ENCODE data around the gene RTCA.

RTCA gene

DNA sequence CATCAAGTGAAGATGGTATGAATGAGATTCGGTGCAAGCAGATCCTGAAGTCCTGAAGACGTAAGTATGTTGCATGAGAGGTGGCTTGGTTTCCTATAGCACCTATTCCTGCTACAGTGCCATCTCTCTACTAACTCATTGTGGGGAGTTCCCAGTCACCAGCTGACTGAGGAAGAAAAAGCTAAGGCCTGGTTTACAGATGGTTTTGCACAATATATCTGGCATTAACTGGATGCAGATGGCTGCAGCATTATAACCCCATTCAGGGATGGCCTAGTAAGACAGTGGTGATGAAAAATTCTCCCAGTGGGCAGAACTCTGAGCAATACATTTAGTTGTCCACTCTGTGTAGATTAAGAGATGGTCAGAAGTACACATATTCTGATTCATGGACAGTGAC, 36.7 kb downstream of the RTCA start:
- Histone ChIP-seq H3K4me3 (ENCODE audit: low read length in 2 of 2) (no peak overlapping the region), H3K9me3 (ENCODE audit: control insufficient read depth in 2 of 2, low read length in 2 of 2) (no peaks in the 10 kb centered on the region), H3K9ac (ENCODE audit: low read depth in 1 of 2, low read length in 2 of 2) (no peak overlapping the region), H3K4me1 (ENCODE audit: control insufficient read depth in 2 of 2, insufficient read depth in 2 of 2, low read length in 2 of 2) (no peaks in the 10 kb centered on the region), H3K36me3 (ENCODE audit: control insufficient read depth in 2 of 2, insufficient read depth in 2 of 2, low read length in 2 of 2) (no peaks in the 10 kb centered on the region), H3K27ac (ENCODE audit: low read depth in 2 of 2, low read length in 2 of 2) (no peak overlapping the region), H3K27me3 (ENCODE audit: control insufficient read depth in 2 of 2, insufficient read depth in 2 of 2, low read length in 2 of 2) (no peaks in the 10 kb centered on the region)

DNA sequence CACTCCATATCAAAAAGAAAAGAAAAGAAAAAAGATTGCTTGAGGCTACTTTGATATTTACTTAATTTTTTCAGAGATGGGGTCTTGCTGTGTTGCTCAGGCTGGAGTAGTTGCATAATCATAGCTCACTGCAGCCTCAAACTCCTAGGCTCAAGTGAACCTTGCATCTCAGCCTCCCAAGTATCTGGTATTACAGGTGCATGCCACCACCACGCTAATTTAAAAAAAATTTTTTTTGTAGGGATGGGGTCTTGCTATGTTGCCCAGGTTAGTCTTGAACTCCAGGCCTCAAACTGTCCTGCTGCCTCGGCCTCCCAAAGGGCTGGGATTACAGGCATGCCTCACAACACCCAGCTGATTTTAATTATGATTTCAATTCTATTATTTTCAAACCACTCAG, 38.2 kb downstream of the RTCA start:
- no peak overlapping the region for H3K4me3 ChIP-seq (ENCODE audit: low read length in 2 of 2)
- H3K36me3 ChIP-seq (ENCODE audit: control insufficient read depth in 2 of 2, insufficient read depth in 2 of 2, low read length in 2 of 2) = no peaks in the 10 kb centered on the region
- H3K27ac ChIP-seq (ENCODE audit: low read depth in 2 of 2, low read length in 2 of 2) = no peak overlapping the region
- H3K27me3 ChIP-seq (ENCODE audit: control insufficient read depth in 2 of 2, insufficient read depth in 2 of 2, low read length in 2 of 2) = no peaks in the 10 kb centered on the region
- no peak overlapping the region for H3K9ac ChIP-seq (ENCODE audit: low read depth in 1 of 2, low read length in 2 of 2)
- H3K9me3 ChIP-seq (ENCODE audit: control insufficient read depth in 2 of 2, low read length in 2 of 2) = no peaks in the 10 kb centered on the region
- H3K4me1 ChIP-seq (ENCODE audit: control insufficient read depth in 2 of 2, insufficient read depth in 2 of 2, low read length in 2 of 2) = no peaks in the 10 kb centered on the region

DNA sequence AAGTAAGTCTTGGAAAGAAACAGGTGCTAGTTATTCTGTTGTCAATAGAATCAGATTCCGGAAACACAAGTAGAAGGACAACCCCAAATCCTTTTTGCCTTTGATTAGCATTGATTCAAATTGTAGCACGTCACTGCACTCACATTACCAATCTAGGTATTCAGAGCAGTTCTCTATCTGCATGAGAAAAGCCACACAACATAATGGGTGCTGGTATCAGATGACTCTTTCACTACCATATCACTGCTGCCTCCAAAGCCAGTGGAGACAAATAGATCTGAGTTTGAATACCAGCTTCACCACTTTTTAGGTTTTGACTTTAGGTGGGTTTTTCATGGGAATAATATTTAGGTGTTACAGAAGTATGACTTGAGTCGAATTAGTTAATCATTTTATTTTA, 38.9 kb downstream of the RTCA start:
- no peak overlapping the region for H3K4me3 ChIP-seq (ENCODE audit: low read length in 2 of 2)
- H3K9me3 ChIP-seq (ENCODE audit: control insufficient read depth in 2 of 2, low read length in 2 of 2) = no peaks in the 10 kb centered on the region
- no peaks in the 10 kb centered on the region for H3K36me3 ChIP-seq (ENCODE audit: control insufficient read depth in 2 of 2, insufficient read depth in 2 of 2, low read length in 2 of 2)
- no peak overlapping the region for H3K27ac ChIP-seq (ENCODE audit: low read depth in 2 of 2, low read length in 2 of 2)
- H3K4me1 ChIP-seq (ENCODE audit: control insufficient read depth in 2 of 2, insufficient read depth in 2 of 2, low read length in 2 of 2) = no peaks in the 10 kb centered on the region
- H3K9ac ChIP-seq (ENCODE audit: low read depth in 1 of 2, low read length in 2 of 2) = no peak overlapping the region
- no peaks in the 10 kb centered on the region for H3K27me3 ChIP-seq (ENCODE audit: control insufficient read depth in 2 of 2, insufficient read depth in 2 of 2, low read length in 2 of 2)

DNA sequence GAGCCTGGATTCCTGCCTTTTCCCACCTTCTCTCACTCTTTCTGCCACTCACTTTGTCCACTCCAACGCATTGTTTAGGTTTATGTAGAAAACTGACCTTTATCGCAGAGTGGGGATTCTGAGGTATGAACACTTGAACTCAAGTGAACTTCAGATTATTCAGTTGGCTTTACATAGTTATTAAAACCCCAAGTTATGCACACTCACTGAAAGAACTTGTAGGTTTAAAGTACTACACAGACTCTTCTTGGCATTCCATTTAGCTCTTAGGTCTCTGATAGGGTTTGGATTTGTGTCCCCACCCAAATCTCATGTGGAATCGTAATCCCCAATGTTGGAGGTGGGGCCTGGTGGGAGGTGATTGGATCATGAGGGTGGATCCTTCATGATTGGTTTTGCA, 39.9 kb downstream of the RTCA start:
- H3K4me3 ChIP-seq (ENCODE audit: low read length in 2 of 2) = no peak overlapping the region
- no peaks in the 10 kb centered on the region for H3K27me3 ChIP-seq (ENCODE audit: control insufficient read depth in 2 of 2, insufficient read depth in 2 of 2, low read length in 2 of 2)
- H3K9ac ChIP-seq (ENCODE audit: low read depth in 1 of 2, low read length in 2 of 2) = no peak overlapping the region
- no peaks in the 10 kb centered on the region for H3K36me3 ChIP-seq (ENCODE audit: control insufficient read depth in 2 of 2, insufficient read depth in 2 of 2, low read length in 2 of 2)
- no peak overlapping the region for H3K27ac ChIP-seq (ENCODE audit: low read depth in 2 of 2, low read length in 2 of 2)
- no peaks in the 10 kb centered on the region for H3K9me3 ChIP-seq (ENCODE audit: control insufficient read depth in 2 of 2, low read length in 2 of 2)
- no peaks in the 10 kb centered on the region for H3K4me1 ChIP-seq (ENCODE audit: control insufficient read depth in 2 of 2, insufficient read depth in 2 of 2, low read length in 2 of 2)

DNA sequence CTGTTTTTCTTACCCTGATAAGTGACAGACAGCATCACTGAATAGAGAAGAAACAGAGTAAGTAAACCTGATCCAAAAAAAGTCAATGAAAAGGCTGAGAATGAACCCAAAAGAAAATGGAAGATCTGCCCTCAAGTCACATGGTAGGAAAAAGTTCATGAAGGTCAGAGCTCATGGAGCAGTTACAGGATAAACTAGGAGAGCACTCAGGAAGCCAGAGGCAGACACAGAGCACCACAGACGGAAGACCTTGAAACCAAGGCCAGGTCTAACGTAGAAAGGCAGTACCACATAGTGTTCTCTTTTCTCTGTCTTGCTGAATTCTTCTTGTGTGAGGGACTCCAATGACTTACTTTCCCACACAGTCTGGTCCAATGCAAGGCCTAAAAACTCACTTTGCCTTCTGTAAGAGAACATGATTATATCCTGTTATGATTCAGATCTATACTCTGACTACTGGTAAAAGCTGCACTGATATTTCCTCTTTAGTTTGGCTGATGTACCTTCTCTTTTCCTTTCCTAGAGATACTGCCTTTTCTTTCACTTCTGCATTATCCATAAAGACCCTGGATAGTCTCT, 40.8 kb downstream of the RTCA start:
- H3K4me1 ChIP-seq (ENCODE audit: control insufficient read depth in 2 of 2, insufficient read depth in 2 of 2, low read length in 2 of 2) = no peaks in the 10 kb centered on the region
- H3K27ac ChIP-seq (ENCODE audit: low read depth in 2 of 2, low read length in 2 of 2) = no peak overlapping the region
- no peaks in the 10 kb centered on the region for H3K9me3 ChIP-seq (ENCODE audit: control insufficient read depth in 2 of 2, low read length in 2 of 2)
- H3K4me3 ChIP-seq (ENCODE audit: low read length in 2 of 2) = no peak overlapping the region
- no peaks in the 10 kb centered on the region for H3K27me3 ChIP-seq (ENCODE audit: control insufficient read depth in 2 of 2, insufficient read depth in 2 of 2, low read length in 2 of 2)
- no peak overlapping the region for H3K9ac ChIP-seq (ENCODE audit: low read depth in 1 of 2, low read length in 2 of 2)
- H3K36me3 ChIP-seq (ENCODE audit: control insufficient read depth in 2 of 2, insufficient read depth in 2 of 2, low read length in 2 of 2) = no peaks in the 10 kb centered on the region

DNA sequence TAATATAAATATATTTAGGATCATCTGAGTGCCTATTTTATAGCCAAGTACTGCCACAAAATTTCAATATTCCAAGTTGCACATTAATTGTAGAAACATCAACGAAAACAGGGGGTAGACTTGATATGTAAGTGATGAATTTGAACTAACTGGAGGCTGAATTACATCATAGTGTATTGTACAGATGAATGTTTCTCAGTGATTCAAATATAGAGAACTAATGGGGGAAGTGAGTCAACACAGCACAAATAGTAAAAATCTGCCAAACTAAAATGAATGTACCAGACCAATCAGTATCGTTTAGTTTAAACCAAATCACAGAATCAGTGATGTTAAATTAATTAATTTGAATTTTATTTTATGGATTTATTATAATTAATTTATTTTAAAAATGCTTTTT, 42.8 kb downstream of the RTCA start:
- no peaks in the 10 kb centered on the region for H3K4me1 ChIP-seq (ENCODE audit: control insufficient read depth in 2 of 2, insufficient read depth in 2 of 2, low read length in 2 of 2)

DNA sequence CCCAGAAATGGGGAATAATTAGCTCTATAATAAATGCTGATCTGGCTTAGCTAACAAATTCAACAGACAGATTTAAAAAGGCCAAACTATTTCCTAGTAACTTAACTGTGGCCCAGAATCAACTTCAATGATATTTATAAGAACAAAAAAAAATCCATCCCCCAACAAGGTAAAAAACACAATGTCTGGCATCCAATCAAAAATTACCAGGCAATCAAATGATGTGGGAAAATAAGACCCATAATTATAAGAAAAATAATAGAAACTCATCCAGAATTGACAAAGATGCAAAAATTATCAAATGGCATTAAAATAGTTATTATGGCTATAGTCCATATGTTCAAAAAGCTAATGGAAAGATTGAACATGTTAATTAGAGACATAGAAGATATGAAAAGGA, 43.8 kb downstream of the RTCA start:
- Histone ChIP-seq H3K36me3 (ENCODE audit: control insufficient read depth in 2 of 2, insufficient read depth in 2 of 2, low read length in 2 of 2) (no peaks in the 10 kb centered on the region), H3K4me3 (ENCODE audit: low read length in 2 of 2) (no peak overlapping the region), H3K4me1 (ENCODE audit: control insufficient read depth in 2 of 2, insufficient read depth in 2 of 2, low read length in 2 of 2) (no peaks in the 10 kb centered on the region), H3K9ac (ENCODE audit: low read depth in 1 of 2, low read length in 2 of 2) (no peak overlapping the region), H3K27ac (ENCODE audit: low read depth in 2 of 2, low read length in 2 of 2) (no peak overlapping the region), H3K9me3 (ENCODE audit: control insufficient read depth in 2 of 2, low read length in 2 of 2) (no peaks in the 10 kb centered on the region), H3K27me3 (ENCODE audit: control insufficient read depth in 2 of 2, insufficient read depth in 2 of 2, low read length in 2 of 2) (no peaks in the 10 kb centered on the region)

More for the DNA sequence above, 42.8 kb downstream of the RTCA start:
- no peak overlapping the region for H3K27ac ChIP-seq (ENCODE audit: low read depth in 2 of 2, low read length in 2 of 2)
- no peaks in the 10 kb centered on the region for H3K27me3 ChIP-seq (ENCODE audit: control insufficient read depth in 2 of 2, insufficient read depth in 2 of 2, low read length in 2 of 2)
- no peaks in the 10 kb centered on the region for H3K36me3 ChIP-seq (ENCODE audit: control insufficient read depth in 2 of 2, insufficient read depth in 2 of 2, low read length in 2 of 2)
- no peaks in the 10 kb centered on the region for H3K9me3 ChIP-seq (ENCODE audit: control insufficient read depth in 2 of 2, low read length in 2 of 2)
- H3K9ac ChIP-seq (ENCODE audit: low read depth in 1 of 2, low read length in 2 of 2) = no peak overlapping the region
- no peak overlapping the region for H3K4me3 ChIP-seq (ENCODE audit: low read length in 2 of 2)

DNA sequence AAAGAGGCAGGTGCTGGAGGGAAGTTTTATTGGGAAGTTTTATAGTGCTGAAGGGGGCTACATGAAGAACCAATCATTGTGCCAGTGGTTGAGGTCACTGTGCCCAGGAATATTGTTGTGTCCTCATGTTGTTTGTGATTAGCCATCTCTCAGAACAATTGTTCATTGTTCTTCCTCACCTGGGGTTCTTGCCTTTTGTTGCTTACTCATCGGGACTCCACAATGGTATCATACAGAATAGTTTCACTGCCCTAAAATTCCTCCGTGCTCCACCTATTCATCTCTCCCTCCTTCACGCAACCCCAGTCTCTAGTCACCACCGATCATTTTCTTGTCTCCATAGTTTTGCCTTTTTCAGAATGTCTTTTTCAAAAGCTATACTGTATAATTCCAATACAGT, 47.4 kb downstream of the RTCA start:
- no peak overlapping the region for H3K4me3 ChIP-seq (ENCODE audit: low read length in 2 of 2)
- no peaks in the 10 kb centered on the region for H3K27me3 ChIP-seq (ENCODE audit: control insufficient read depth in 2 of 2, insufficient read depth in 2 of 2, low read length in 2 of 2)
- H3K27ac ChIP-seq (ENCODE audit: low read depth in 2 of 2, low read length in 2 of 2) = no peak overlapping the region
- H3K4me1 ChIP-seq (ENCODE audit: control insufficient read depth in 2 of 2, insufficient read depth in 2 of 2, low read length in 2 of 2) = no peaks in the 10 kb centered on the region
- no peaks in the 10 kb centered on the region for H3K36me3 ChIP-seq (ENCODE audit: control insufficient read depth in 2 of 2, insufficient read depth in 2 of 2, low read length in 2 of 2)
- no peak overlapping the region for H3K9ac ChIP-seq (ENCODE audit: low read depth in 1 of 2, low read length in 2 of 2)
- peaks cover 0 to 5% of the 10 kb centered on the region in 2 donors for H3K9me3 ChIP-seq (ENCODE audit: control insufficient read depth in 2 of 2, low read length in 2 of 2)

DNA sequence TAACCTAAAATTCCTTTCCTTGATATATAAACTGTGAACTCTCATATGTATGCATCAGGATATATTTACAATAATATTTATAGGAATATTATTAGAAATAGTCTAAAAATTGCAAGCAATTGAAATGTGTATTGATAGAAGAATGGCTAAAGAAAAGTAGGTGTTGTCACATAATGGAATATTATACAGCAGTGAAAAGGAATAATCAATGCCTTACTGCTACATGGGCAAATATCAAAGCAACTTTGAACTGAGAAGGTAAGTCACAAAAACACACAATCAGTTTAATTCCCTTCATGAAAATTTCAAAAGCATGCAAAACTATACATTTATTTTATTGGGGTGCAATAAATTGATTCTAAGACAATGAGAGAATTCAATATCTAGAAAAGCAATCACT, 50.6 kb downstream of the RTCA start:
- no peaks in the 10 kb centered on the region for H3K36me3 ChIP-seq (ENCODE audit: control insufficient read depth in 2 of 2, insufficient read depth in 2 of 2, low read length in 2 of 2)
- peaks cover 0 to 7% of the 10 kb centered on the region in 2 donors for H3K9me3 ChIP-seq (ENCODE audit: control insufficient read depth in 2 of 2, low read length in 2 of 2)
- H3K27me3 ChIP-seq (ENCODE audit: control insufficient read depth in 2 of 2, insufficient read depth in 2 of 2, low read length in 2 of 2) = no peaks in the 10 kb centered on the region
- H3K4me3 ChIP-seq (ENCODE audit: low read length in 2 of 2) = no peak overlapping the region
- H3K4me1 ChIP-seq (ENCODE audit: control insufficient read depth in 2 of 2, insufficient read depth in 2 of 2, low read length in 2 of 2) = no peaks in the 10 kb centered on the region
- H3K9ac ChIP-seq (ENCODE audit: low read depth in 1 of 2, low read length in 2 of 2) = no peak overlapping the region
- H3K27ac ChIP-seq (ENCODE audit: low read depth in 2 of 2, low read length in 2 of 2) = no peak overlapping the region

DNA sequence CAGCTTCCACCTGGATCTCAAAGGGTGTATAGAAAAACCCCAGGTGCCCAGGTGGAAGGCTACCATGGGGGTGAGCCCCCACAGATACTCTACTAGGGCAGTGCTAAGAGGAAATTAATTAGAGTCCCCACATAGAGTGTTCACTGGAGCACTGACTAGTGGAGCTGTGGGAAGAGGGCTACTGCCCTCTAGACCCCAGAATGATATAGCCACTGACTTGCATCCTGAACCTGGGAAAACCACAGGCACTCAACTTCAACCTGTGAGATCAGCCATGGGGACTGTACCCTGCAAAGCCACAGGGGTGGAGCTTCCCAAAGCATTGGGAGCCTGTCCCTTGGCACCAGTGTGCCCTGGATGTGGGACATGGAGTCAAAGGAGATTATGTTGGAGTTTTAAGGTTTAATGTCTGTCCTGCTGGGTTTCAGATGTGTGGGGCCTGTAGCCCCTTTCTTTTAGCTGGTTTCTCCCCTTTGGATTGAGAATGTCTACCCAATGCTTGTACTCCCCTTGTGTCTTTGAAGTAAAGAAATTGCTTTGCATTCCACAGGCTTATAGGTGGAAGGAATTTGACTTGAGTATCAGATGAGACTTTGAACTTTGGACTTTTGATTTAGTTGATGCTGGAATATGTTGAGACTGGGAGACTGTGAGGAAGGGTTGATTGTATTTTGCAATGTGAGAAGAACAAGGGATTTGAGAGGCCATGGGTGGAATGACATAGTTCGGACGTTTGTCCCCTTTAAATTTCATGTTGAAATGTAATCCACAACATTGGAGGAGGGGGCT, 54.5 kb downstream of the RTCA start:
- H3K27me3 ChIP-seq (ENCODE audit: control insufficient read depth in 2 of 2, insufficient read depth in 2 of 2, low read length in 2 of 2) = no peaks in the 10 kb centered on the region
- peaks cover 0 to 7% of the 10 kb centered on the region in 2 donors for H3K9me3 ChIP-seq (ENCODE audit: control insufficient read depth in 2 of 2, low read length in 2 of 2)
- no peak overlapping the region for H3K4me3 ChIP-seq (ENCODE audit: low read length in 2 of 2)

More for the DNA sequence above, 54.5 kb downstream of the RTCA start:
- Histone ChIP-seq H3K9ac (ENCODE audit: low read depth in 1 of 2, low read length in 2 of 2) (no peak overlapping the region), H3K27ac (ENCODE audit: low read depth in 2 of 2, low read length in 2 of 2) (no peak overlapping the region), H3K36me3 (ENCODE audit: control insufficient read depth in 2 of 2, insufficient read depth in 2 of 2, low read length in 2 of 2) (no peaks in the 10 kb centered on the region), H3K4me1 (ENCODE audit: control insufficient read depth in 2 of 2, insufficient read depth in 2 of 2, low read length in 2 of 2) (no peaks in the 10 kb centered on the region)

Data from mucosa of rectum (tissue), 2 donors.